GM12878 (cell line): ENCODE results near the gene CNN2. TPM values are rescaled to one million over a fixed set of nuclear protein-coding genes. Genes with fewer than 3 reads are reported as not detected.

Experiments used
- ATAC-seq: fragments of 200-7000 bp; cut with Tn5 transposase; 3 replicates; pipeline ENCODE4 v1.9.1; 2020; ENCODE audit warnings: mild to moderate bottlenecking, moderate library complexity
- BruUV-seq: library from RNA; stranded (reverse); fragments of 400-500 nt; replicated peaks from 2 replicates; lab custom pipeline; 2021; lab: Mats Ljungman, UMichigan
- CTCF ChIA-PET: fragments of 300-600 bp; sonication (Branson Sonifier 250); formaldehyde crosslinking; extraction: SDS; loops from one replicate; lab custom pipeline; 2021; ENCODE audit warnings: inconsistent platforms; lab: Yijun Ruan, JAX
- POLR2A ChIA-PET: fragments of 350-600 bp; formaldehyde crosslinking; extraction: SDS; loops from one replicate; lab custom pipeline; 2021; ENCODE audit warnings: inconsistent platforms; lab: Charles Lee
- RAD21 ChIA-PET: fragments of 300-600 bp; sonication (Branson Sonifier 250); formaldehyde crosslinking; loops from one replicate; lab custom pipeline; 2023; ENCODE audit warnings: antibody characterized with exemption; ENCODE audit not compliant: unreplicated experiment; lab: Charles Lee
- SMC1A ChIA-PET: fragments of 300-600 bp; sonication (Branson Sonifier 250); formaldehyde crosslinking; loops from one replicate; lab custom pipeline; 2023; ENCODE audit not compliant: unreplicated experiment, uncharacterized antibody; lab: Charles Lee
- DNase-seq: peaks from one replicate; pipeline ENCODE4 v3.0.0-alpha.2; 2011; ENCODE audit warnings: low read depth, low spot score
- FAIRE-seq: peaks from 3 replicates; lab custom pipeline; 2011; peaks lifted over from hg19 to GRCh38; lab: Jason Lieb, UNC
- H2AFZ ChIP-seq: 2 replicates; pipeline ENCODE4 v1.6.0; 2011; ENCODE audit warnings: low read depth, low read length, control low read depth; ENCODE audit not compliant: control insufficient read depth
- H3K27ac ChIP-seq: 2 replicates; pipeline ENCODE4 v1.5.1; 2011; ENCODE audit warnings: control low read depth; ENCODE audit not compliant: control insufficient read depth, insufficient read depth
- H3K27me3 ChIP-seq, 2 experiments: replicated peaks in 1 of 2; 2 replicates each; pipeline versions ENCODE4 v1.6.0 to v1.6.1; 2011; ENCODE audit warnings: low read length in 1 of 2; ENCODE audit not compliant: control insufficient read depth in 2 of 2, insufficient read depth in 2 of 2
- H3K36me3 ChIP-seq, 2 experiments: 2 replicates each; pipeline ENCODE4 v1.5.1; 2011; ENCODE audit warnings: low read length in 1 of 2; ENCODE audit not compliant: control insufficient read depth in 2 of 2, insufficient read depth in 2 of 2
- H3K4me1 ChIP-seq: 2 replicates; pipeline ENCODE4 v1.6.1; 2011; ENCODE audit warnings: mild to moderate bottlenecking, low read length, moderate library complexity, mixed read lengths; ENCODE audit not compliant: control insufficient read depth, insufficient read depth
- H3K4me2 ChIP-seq: 2 replicates; pipeline ENCODE4 v1.6.0; 2011; ENCODE audit warnings: control low read depth; ENCODE audit not compliant: control insufficient read depth, insufficient read depth
- H3K4me3 ChIP-seq: fragments of 200-600 bp; sonication (generic); 2 replicates; pipeline ENCODE4 v1.5.1; 2016
- H3K79me2 ChIP-seq: 2 replicates; pipeline ENCODE4 v1.6.0; 2011; ENCODE audit warnings: low read length; ENCODE audit not compliant: control insufficient read depth, insufficient read depth
- H3K9ac ChIP-seq: 2 replicates; pipeline ENCODE4 v1.8.0; 2011; ENCODE audit warnings: low read length, control low read depth, mixed read lengths; ENCODE audit not compliant: control insufficient read depth, insufficient read depth
- H3K9me3 ChIP-seq: replicated peaks from 3 replicates; pipeline ENCODE4 v1.5.1; 2011; ENCODE audit warnings: mild to moderate bottlenecking, low read length; ENCODE audit not compliant: control insufficient read depth, insufficient read depth
- H4K20me1 ChIP-seq: 2 replicates; pipeline ENCODE4 v1.6.0; 2011; ENCODE audit not compliant: control insufficient read depth, insufficient read depth
- BCL3 ChIP-seq: IDR thresholded peaks from 2 replicates; pipeline ENCODE4 v1.6.1; 2011; ENCODE audit warnings: borderline replicate concordance, low read depth, mild to moderate bottlenecking, moderate library complexity, low read length; ENCODE audit not compliant: insufficient read depth, poor library complexity, severe bottlenecking
- CBX3 ChIP-seq: fragments of 200-600 bp; sonication (generic); IDR thresholded peaks from 2 replicates; pipeline ENCODE4 v1.6.1; 2016; ENCODE audit warnings: low read depth, borderline replicate concordance
- CEBPB ChIP-seq, 2 experiments: fragments of 150-350 bp in 1 of 2; IDR thresholded peaks; 2 replicates each; pipeline ENCODE4 v1.6.1; 2012 to 2014; ENCODE audit warnings: low read depth in 2 of 2, low read length in 2 of 2, borderline replicate concordance in 1 of 2, inconsistent platforms in 1 of 2
- CHD2 ChIP-seq: IDR thresholded peaks from 2 replicates; pipeline ENCODE4 v1.6.1; 2011; ENCODE audit warnings: low read depth, low read length, improper control_type of control experiment, borderline replicate concordance
- CHD4 ChIP-seq: fragments of 200-600 bp; sonication (generic); IDR thresholded peaks from 2 replicates; pipeline ENCODE4 v1.6.1; 2016; ENCODE audit warnings: mild to moderate bottlenecking
- E2F8 ChIP-seq: fragments of 450-650 bp; IDR thresholded peaks from 2 replicates; pipeline ENCODE4 v1.6.1; 2018; ENCODE audit warnings: mild to moderate bottlenecking, low read depth, moderate library complexity; ENCODE audit not compliant: partially characterized antibody
- EGR1 ChIP-seq, 2 experiments: IDR thresholded peaks; 1 replicate in 1 of 2; 2 replicates in 1 of 2; pipeline ENCODE4 v1.6.1; 2011 to 2012; ENCODE audit warnings: low read depth in 2 of 2, low read length in 2 of 2, borderline replicate concordance in 1 of 2, mild to moderate bottlenecking in 1 of 2, moderate library complexity in 1 of 2
- HCFC1 ChIP-seq: fragments of 150-350 bp; IDR thresholded peaks from 2 replicates; pipeline ENCODE4 v1.6.1; 2014; ENCODE audit warnings: low read length
- HDAC6 ChIP-seq: fragments of 200-600 bp; sonication (generic); IDR thresholded peaks from one replicate; pipeline ENCODE4 v1.8.0; 2017; ENCODE audit warnings: antibody characterized with exemption; ENCODE audit not compliant: unreplicated experiment
- MAX ChIP-seq: IDR thresholded peaks from 2 replicates; pipeline ENCODE4 v1.6.1; 2012; ENCODE audit warnings: low read depth, low read length, improper control_type of control experiment
- NBN ChIP-seq: fragments of 450-650 bp; IDR thresholded peaks from 2 replicates; pipeline ENCODE4 v1.6.1; 2016
- NFYA ChIP-seq: IDR thresholded peaks from 2 replicates; pipeline ENCODE4 v1.6.1; 2011; ENCODE audit warnings: low read depth, mild to moderate bottlenecking, low read length, improper control_type of control experiment, borderline replicate concordance
- NR2F1 ChIP-seq: fragments of 450-650 bp; conservative IDR thresholded peaks from 2 replicates; pipeline ENCODE4 v1.6.1; 2017; ENCODE audit warnings: mild to moderate bottlenecking
- NRF1 ChIP-seq: conservative IDR thresholded peaks from 2 replicates; pipeline ENCODE4 v1.6.1; 2011; ENCODE audit warnings: mild to moderate bottlenecking, low read depth, low read length, improper control_type of control experiment
- RELA ChIP-seq: fragments of 450-650 bp; IDR thresholded peaks from 2 replicates; pipeline ENCODE4 v1.8.0; 2014; ENCODE audit warnings: borderline replicate concordance; ENCODE audit not compliant: partially characterized antibody
- SIX5 ChIP-seq: IDR thresholded peaks from 2 replicates; pipeline ENCODE4 v1.6.1; 2011; ENCODE audit warnings: mild to moderate bottlenecking, low read depth, low read length, moderate library complexity; ENCODE audit not compliant: severe bottlenecking
- YY1 ChIP-seq: IDR thresholded peaks from 2 replicates; pipeline ENCODE4 v1.6.1; 2011; ENCODE audit warnings: low read depth, mild to moderate bottlenecking, low read length
- WGBS: methylation state at CpG from one replicate; pipeline ENCODE4 v1.1.6; 2016; ENCODE audit warnings: low lambda C conversion rate; ENCODE audit not compliant: insufficient replicate concordance, insufficient coverage; ENCODE audit errors: missing lambda C conversion rate; 5-methylcytosine and 5-hydroxymethylcytosine counted together
- in situ Hi-C: fragments of 300-500 bp; cut with MboI; formaldehyde crosslinking; loops from 9 replicates; pipeline ENCODE4 v1.14.3; 2018; ENCODE audit warnings: mixed read lengths
- intact Hi-C: fragments of 100-400 bp; cut with micrococcal nuclease; formaldehyde crosslinking; loops from one replicate; pipeline ENCODE4 v1.14.2; 2022; ENCODE audit not compliant: unreplicated experiment
- polyA plus RNA-seq, 11 experiments: library from polyadenylated mRNA; depleted of rRNA in 4 of 11; unstranded in 6 of 11; stranded (reverse) in 5 of 11; fragments of >200 nt; fragmentation: Nextera tagmentation in 4 of 11; fragmentation: Illumina TruSeq in 1 of 11; extraction: Ambion mirVana in 4 of 11; extraction: Trizol in 1 of 11; gene quantifications; 1 replicate in 1 of 11; 2 replicates in 10 of 11; pipeline versions ENCODE4 v1.2.1 to v1.2.3, GENCODE V29; 2011 to 2016; ENCODE audit warnings: inconsistent platforms in 2 of 11, missing spikeins in 2 of 11, low read depth in 1 of 11
- total RNA-seq, 4 experiments: library from RNA; depleted of rRNA in 3 of 4; stranded (reverse); fragments of >200 nt in 3 of 4; fragmentation: Illumina TruSeq in 1 of 4; extraction: Trizol in 1 of 4; gene quantifications; 2 replicates each; pipeline versions ENCODE4 v1.2.1 to v1.2.3, GENCODE V29; 2013 to 2021

CNN2 gene
- total and polyA plus RNA-seq, 10 of the 15 experiments (the other 5 are each of a cell fraction or from before 2014, with no cell fraction given), result 34.7 to 311 (median 172) TPM

- CTCF ChIA-PET, result interaction anchor here (0.8 to 2.2 kb wide), 7 partner anchors 10 to 204 kb away, joined by 3 to 14 read pairs (median 5); no protein-coding TSS in a partner anchor
- H3K27me3 ChIP-seq, result no peaks in the 10 kb centered on the region
- no peaks in the 10 kb centered on the region for H4K20me1 ChIP-seq
- H3K36me3 ChIP-seq, result peaks cover 0 to 7% of the 10 kb centered on the region in 2 experiments; a peak in 2 of 4 replicates
- H3K4me1 ChIP-seq, result peaks cover 17% of the 10 kb centered on the region
- in situ Hi-C loops, result no loop called here
- intact Hi-C loops, result no loop called here
- DNase-seq (no peak), FAIRE-seq (no peak), ATAC-seq (peak; percentile 53)
- H3K9ac ChIP-seq, result peak overlapping the region; percentile 90
- peak overlapping the region; percentile 95 for H3K27ac ChIP-seq
- SMC1A ChIA-PET, result interaction anchor here (0.9 to 2.1 kb wide), 10 partner anchors 9 to 108 kb away, joined by 3 to 12 read pairs (median 4); partner anchors contain the start of gene GPX4
- POLR2A ChIA-PET, result interaction anchor here (0.7 to 3.0 kb wide), 22 partner anchors 9 to 274 kb away, joined by 3 to 45 read pairs (median 4); partner anchors contain the start of genes ABCA7, CIRBP, CNN2 and GPX4
- H3K4me3 ChIP-seq, result peak overlapping the region; percentile 98
- H3K79me2 ChIP-seq, result peaks cover 36% of the 10 kb centered on the region
- H2AFZ ChIP-seq, result peak overlapping the region; percentile 13; the same call in 1 of the 2 replicates
- no TSS peak for BruUV-seq
- H3K4me2 ChIP-seq, result peak overlapping the region; percentile 85
- under 1% methylated on average over 34 of the region's 38 CpGs for WGBS
- H3K9me3 ChIP-seq, result no peaks in the 10 kb centered on the region
- RAD21 ChIA-PET, result interaction anchor here (1.0 to 2.4 kb wide), 20 partner anchors 9 to 199 kb away, joined by 3 to 19 read pairs (median 5); partner anchors contain the start of genes ABCA7, ATP5F1D, CNN2 and RNU6-2
- TF ChIP-seq YY1 (0 out of 2 replicates have a peak, but pooled peaks have one; percentile 33), CHD4 (no peak), NBN (no peak), SIX5 (no peak), NRF1 (no peak), HCFC1 (no peak), EGR1 (IDR thresholded peaks at IDR 0.05; ENCODE audit: borderline replicate concordance in 1 of 2, low read depth in 2 of 2, low read length in 2 of 2) (no peak), CBX3 (no peak), E2F8 (no peak), BCL3 (peak; percentile 1), NFYA (no peak), CHD2 (no peak), MAX (no peak; the same call in 1 of the 2 replicates), NR2F1 (0 out of 2 replicates have a peak, but pooled peaks have one; percentile 15), RELA (peak; percentile 36), HDAC6 (no peak), CEBPB (IDR thresholded peaks at IDR 0.05; ENCODE audit: borderline replicate concordance in 1 of 2, low read depth in 2 of 2, low read length in 2 of 2) (no peak)
Observed at GRCh38 chr19:1067341-1067957, 41.0 kb downstream of the CNN2 start.
